HEK293 (cell line): ENCODE measurements around the gene C19orf12.
"Not testable (repeated sequence)": the region's sequence is repeated elsewhere in the genome, so short reads cannot be mapped to it uniquely, and the experiment has no call there.

Experiments used
- CTCF ChIP-seq: fragments of 450-650 bp; formaldehyde crosslinking; IDR thresholded peaks from 2 replicates; pipeline ENCODE4 v1.5.1; 2016; ENCODE audit warnings: missing biosample characterization, missing genetic modification characterization
- ZBTB48 ChIP-seq: fragments of 450-650 bp; formaldehyde crosslinking; IDR thresholded peaks from 2 replicates; pipeline ENCODE4 v1.5.1; 2016; ENCODE audit warnings: missing biosample characterization, missing genetic modification characterization

GRCh38 chr19:29709440-29709798 lies 5.6 kb downstream of the C19orf12 start:
- TF ChIP-seq ZBTB48; CTCF (tag by site-specific recombination): not testable (repeated sequence)
